Measurements from ENCODE around the gene POU6F2.

DNA sequence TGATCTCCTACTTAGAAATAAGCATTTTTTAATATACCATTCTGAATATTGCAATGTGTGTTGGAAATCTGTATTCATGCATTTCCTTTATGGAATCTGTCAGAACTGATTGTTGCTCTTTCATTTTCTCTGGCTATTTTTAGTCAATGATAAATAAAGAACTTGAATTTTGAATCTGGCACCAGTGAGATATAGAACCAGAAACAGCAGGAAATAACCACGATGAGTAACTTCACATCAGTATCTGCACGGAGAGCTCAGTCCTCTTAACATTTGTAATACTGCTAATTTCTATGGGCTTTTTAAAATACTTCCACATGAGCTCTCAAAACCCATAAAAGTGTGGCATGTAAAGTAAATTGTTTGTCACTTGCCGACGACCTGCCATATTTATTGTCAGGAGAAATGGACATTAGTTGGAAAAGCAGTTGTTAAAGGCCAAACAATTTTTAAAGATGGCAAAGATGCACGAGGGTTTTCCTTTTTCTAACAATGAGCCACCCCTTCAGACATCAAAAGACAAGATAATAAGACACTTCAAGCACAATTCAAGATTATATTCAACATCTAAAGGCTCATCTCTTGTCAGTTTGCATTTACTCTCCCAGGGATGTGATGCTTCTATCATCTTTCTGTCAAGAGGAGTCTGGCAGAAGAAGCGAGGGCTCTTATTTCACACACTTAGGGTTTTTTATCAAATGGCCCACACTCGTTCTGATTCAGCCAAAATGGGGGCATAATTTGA lies 118.3 kb downstream of the POU6F2 start:
- TF ChIP-seq, protein P1, sequence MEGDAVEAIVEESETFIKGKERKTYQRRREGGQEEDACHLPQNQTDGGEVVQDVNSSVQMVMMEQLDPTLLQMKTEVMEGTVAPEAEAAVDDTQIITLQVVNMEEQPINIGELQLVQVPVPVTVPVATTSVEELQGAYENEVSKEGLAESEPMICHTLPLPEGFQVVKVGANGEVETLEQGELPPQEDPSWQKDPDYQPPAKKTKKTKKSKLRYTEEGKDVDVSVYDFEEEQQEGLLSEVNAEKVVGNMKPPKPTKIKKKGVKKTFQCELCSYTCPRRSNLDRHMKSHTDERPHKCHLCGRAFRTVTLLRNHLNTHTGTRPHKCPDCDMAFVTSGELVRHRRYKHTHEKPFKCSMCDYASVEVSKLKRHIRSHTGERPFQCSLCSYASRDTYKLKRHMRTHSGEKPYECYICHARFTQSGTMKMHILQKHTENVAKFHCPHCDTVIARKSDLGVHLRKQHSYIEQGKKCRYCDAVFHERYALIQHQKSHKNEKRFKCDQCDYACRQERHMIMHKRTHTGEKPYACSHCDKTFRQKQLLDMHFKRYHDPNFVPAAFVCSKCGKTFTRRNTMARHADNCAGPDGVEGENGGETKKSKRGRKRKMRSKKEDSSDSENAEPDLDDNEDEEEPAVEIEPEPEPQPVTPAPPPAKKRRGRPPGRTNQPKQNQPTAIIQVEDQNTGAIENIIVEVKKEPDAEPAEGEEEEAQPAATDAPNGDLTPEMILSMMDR (tag by site-specific recombination; IDR thresholded peaks at IDR 0.05), result no peak
- TF ChIP-seq ZNF214 (tag by site-specific recombination; IDR thresholded peaks at IDR 0.05; ENCODE audit: borderline replicate concordance) (no peak), SP2 (tag by site-specific recombination; IDR thresholded peaks at IDR 0.05) (no peak), ZNF610 (tag by site-specific recombination; IDR thresholded peaks at IDR 0.05; ENCODE audit: borderline replicate concordance) (no peak), TCF7L2 (IDR thresholded peaks at IDR 0.05; ENCODE audit: borderline replicate concordance, low read depth, low read length) (no peak), KLF16 (tag by site-specific recombination; IDR thresholded peaks at IDR 0.05) (no peak), KLF8 (tag by site-specific recombination; IDR thresholded peaks at IDR 0.05) (no peak), BCL11A (tag by site-specific recombination; IDR thresholded peaks at IDR 0.05; ENCODE audit: low read depth) (no peak)

Data from HEK293 (cell line).